Lower lobe of right lung (tissue), 2 donors: ENCODE results near the gene PRR5L. TPM values are rescaled to one million over a fixed set of nuclear protein-coding genes. Genes with fewer than 3 reads are reported as not detected.

ENCODE experiments used
- ATAC-seq, 2 donors: fragments of 200-7000 bp; cut with Tn5 transposase; one replicate each; pipeline ENCODE4 v1.9.1; 2020 to 2022; ENCODE audit warnings: mild to moderate bottlenecking in 2 of 2, moderate library complexity in 2 of 2
- DNase-seq: peaks from one replicate; pipeline ENCODE4 v3.0.0-alpha.2; 2020
- H3K27ac ChIP-seq: fragments of 200-600 bp; one replicate; pipeline ENCODE4 v1.8.0; 2022
- H3K27me3 ChIP-seq: fragments of 200-600 bp; one replicate; pipeline ENCODE4 v1.8.0; 2022; ENCODE audit warnings: low read depth
- H3K36me3 ChIP-seq: fragments of 200-600 bp; one replicate; pipeline ENCODE4 v1.8.0; 2022; ENCODE audit warnings: mild to moderate bottlenecking
- H3K4me1 ChIP-seq: fragments of 200-600 bp; one replicate; pipeline ENCODE4 v1.8.0; 2022
- H3K4me3 ChIP-seq: fragments of 200-600 bp; one replicate; pipeline ENCODE4 v1.8.0; 2022; ENCODE audit warnings: mild to moderate bottlenecking
- H3K9me3 ChIP-seq: fragments of 200-600 bp; one replicate; pipeline ENCODE4 v1.8.0; 2022
- intact Hi-C: fragments of 100-400 bp; cut with DNase I; formaldehyde crosslinking; loops from one replicate; pipeline ENCODE4 v1.11.0; 2022
- total RNA-seq: library from RNA; stranded (reverse); fragmentation: NEBNext Ultra II Directional; extraction: Animal tissue kit (Norgen Biotek cat#: 25700); gene quantifications from one replicate; pipeline ENCODE4 v1.2.1, GENCODE V29; 2021
- TF ChIP-seq, protein P1 (sequence below): fragments of 200-600 bp; IDR thresholded peaks from one replicate; pipeline ENCODE4 v1.8.0; 2022; ENCODE audit warnings: antibody characterized with exemption, mild to moderate bottlenecking
- donor health status: DM: no; HTN: yes; CAD: no; lungs with severe emphysema.

The PRR5L gene
- total RNA-seq, 1 donor from 2014 or later: 24.9 TPM

DNA sequence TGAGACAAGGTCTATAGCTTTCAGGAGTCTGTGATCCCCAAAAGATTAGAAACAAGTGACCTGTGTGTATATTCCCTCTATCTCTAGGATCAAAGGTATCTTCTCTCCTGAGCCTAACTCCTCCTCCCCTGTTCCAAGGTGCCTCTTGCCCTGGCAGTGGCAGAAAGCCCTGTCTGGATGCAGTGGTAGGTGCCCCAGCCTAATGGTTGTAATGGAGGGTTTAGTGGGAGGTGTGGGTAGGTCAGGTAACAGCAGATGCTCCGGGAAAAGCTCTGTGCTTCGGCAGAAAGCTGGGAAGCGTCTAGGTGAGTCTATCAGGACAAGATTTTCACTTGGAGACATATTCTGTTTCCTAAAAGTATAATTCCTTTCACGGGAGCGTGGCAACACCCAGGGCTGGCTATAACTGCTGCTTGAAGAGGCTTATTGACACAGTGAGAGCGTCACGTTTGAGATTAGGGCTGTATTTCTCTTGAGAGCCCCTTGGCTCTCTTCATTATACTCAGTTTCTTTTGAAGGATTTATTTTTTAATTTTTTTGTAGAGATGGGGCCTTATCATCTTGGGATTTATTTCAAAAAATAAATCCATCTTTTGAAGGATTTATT, 49.5 kb downstream of the PRR5L start:
- Histone ChIP-seq H3K4me3 (no peak overlapping the region), H3K36me3 (no peaks in the 10 kb centered on the region), H3K9me3 (no peaks in the 10 kb centered on the region), H3K27ac (no peak overlapping the region), H3K27me3 (peaks cover 5% of the 10 kb centered on the region), H3K4me1 (no peaks in the 10 kb centered on the region)
- DNase-seq: no peak
- peak in 1 of 2 donors; percentile 88 for ATAC-seq
- TF ChIP-seq, protein P1, sequence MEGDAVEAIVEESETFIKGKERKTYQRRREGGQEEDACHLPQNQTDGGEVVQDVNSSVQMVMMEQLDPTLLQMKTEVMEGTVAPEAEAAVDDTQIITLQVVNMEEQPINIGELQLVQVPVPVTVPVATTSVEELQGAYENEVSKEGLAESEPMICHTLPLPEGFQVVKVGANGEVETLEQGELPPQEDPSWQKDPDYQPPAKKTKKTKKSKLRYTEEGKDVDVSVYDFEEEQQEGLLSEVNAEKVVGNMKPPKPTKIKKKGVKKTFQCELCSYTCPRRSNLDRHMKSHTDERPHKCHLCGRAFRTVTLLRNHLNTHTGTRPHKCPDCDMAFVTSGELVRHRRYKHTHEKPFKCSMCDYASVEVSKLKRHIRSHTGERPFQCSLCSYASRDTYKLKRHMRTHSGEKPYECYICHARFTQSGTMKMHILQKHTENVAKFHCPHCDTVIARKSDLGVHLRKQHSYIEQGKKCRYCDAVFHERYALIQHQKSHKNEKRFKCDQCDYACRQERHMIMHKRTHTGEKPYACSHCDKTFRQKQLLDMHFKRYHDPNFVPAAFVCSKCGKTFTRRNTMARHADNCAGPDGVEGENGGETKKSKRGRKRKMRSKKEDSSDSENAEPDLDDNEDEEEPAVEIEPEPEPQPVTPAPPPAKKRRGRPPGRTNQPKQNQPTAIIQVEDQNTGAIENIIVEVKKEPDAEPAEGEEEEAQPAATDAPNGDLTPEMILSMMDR: no peak
- intact Hi-C loops: no loop called here

DNA sequence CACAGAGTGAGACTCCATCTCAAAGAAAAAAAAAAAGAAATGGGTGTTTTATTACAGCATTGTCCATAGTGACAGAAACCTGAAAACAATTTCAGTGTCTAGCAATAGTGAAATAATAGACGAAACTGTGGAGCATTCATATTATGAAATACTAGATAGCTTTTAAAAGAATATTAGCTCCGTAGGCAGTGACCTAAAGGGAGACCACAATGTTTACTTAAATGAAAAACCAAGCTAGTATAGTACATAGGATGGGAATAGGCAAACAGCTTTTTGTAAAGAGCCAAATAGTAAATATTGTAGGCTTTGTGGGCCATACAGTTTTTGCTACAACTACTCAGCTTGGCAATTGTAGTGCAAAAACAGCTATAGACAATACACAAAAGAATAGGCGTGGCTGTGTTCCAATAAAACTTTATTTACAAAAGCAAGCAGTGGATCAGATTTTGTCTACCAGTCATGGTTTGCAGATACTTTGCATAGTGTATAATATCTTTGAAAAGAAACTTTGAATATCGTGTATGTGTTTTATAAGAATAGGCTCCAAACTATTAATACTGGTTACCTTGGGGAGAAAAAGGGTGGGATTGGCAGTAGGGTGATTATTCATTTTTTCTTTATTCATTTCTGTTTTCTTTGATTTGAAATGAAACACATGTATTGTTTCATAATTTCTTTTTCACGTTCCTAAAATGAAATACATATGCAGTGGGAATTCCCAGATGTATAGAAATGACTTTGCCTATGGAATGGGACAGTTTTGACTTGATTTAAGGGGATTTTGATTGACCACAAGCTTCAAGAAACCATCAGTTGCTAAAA, 50.7 kb downstream of the PRR5L start:
- Histone ChIP-seq H3K9me3 (no peaks in the 10 kb centered on the region), H3K4me3 (no peak overlapping the region), H3K27me3 (no peaks in the 10 kb centered on the region), H3K27ac (no peak overlapping the region), H3K36me3 (no peaks in the 10 kb centered on the region), H3K4me1 (no peaks in the 10 kb centered on the region)
- TF ChIP-seq, protein P1: no peak
- DNase-seq: no peak
- no peak for ATAC-seq
- intact Hi-C loops: no loop called here

DNA sequence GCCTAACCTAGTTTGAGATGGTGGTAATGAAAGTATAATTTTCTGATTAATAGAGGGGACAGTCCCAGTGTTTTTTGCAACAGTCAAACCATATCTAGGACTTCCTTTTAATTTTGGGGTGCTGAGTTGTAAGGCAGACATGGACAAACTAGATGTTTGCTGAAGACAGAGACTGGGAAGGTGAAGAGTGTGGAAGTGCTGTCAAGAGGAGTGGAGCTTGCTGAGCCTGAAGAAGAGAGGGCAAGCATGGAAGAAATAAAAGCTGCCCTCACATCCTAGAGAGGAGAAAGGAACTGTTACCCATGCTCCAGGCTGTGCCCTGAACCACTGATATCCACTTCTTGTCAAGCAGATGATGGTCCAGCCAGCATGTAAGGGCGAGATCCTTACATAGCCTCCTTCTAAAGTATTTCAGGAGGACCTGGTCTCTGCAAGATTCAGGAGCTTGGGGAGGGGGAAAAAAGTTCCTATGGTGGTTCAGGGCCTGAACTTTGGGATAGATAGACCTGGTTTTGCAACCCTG, 51.4 kb downstream of the PRR5L start:
- no peak overlapping the region for H3K27ac ChIP-seq
- TF ChIP-seq, protein P1: no peak
- ATAC-seq: no peak
- no peaks in the 10 kb centered on the region for H3K4me1 ChIP-seq
- no peaks in the 10 kb centered on the region for H3K27me3 ChIP-seq
- no peak overlapping the region for H3K4me3 ChIP-seq
- no peak for DNase-seq
- H3K36me3 ChIP-seq: no peaks in the 10 kb centered on the region
- H3K9me3 ChIP-seq: no peaks in the 10 kb centered on the region
- intact Hi-C loops: no loop called here

DNA sequence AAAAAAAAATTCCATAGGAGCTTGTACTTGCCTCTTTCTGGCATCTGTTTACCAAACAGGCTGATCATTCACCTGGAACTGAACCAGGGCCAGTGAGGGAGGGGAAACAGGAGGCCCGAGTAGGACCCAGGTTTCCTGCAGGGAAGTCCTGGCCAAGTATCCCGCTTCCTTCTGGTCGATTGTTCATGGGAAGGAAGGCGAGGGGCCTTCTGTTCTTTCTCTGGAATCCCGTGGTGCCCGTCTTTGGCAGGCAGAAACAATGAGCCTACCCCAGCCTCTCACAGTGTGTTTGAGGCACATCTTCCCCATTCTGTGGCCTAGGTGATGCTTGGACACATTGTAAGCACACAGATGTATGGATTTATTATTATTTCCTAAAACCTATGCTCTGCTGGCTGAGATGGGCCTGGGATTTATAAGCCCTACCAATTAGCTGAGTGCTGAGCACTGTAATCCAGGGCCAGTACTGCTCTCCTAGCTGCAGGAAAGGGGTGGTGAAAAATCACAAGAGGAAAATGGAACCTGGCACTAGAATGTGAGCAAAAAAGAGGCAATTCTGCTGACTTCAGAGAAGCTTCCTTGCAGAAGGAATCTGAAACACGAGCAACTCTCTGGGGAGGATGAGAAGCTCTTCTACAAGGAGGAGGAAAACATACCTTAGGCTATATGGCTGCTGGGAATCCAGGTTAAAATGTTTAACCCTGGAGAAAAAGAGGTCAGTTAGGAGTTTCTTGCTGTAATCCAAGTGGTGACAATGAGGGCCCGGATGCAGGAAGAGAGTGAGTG, 53.5 kb downstream of the PRR5L start:
- H3K4me1 ChIP-seq: no peaks in the 10 kb centered on the region
- TF ChIP-seq, protein P1: no peak
- DNase-seq: no peak
- no peak for ATAC-seq
- H3K36me3 ChIP-seq: no peaks in the 10 kb centered on the region
- no peaks in the 10 kb centered on the region for H3K27me3 ChIP-seq
- no peak overlapping the region for H3K27ac ChIP-seq
- H3K9me3 ChIP-seq: no peaks in the 10 kb centered on the region
- H3K4me3 ChIP-seq: no peak overlapping the region
- intact Hi-C loops: no loop called here

DNA sequence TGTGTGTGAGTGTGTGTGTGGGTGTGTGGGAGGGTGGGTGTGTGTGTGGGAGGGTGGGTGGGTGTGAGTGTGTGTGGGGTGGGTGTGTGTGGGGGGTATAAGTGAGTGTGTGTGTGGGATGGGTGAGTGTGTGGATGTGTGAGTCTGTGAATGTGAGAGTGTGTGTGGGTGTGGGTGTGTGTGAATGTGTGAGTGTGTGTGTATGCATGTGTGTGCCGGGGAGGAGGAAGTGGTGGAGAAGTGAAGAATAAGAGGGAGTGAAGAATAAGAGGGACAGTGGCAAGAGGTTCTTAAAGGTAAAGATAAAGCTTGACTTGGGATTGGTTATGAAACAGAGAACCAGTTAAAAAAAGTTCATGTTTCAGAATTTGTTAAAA, 54.0 kb downstream of the PRR5L start:
- H3K36me3 ChIP-seq: no peaks in the 10 kb centered on the region
- peak in 1 of 2 donors; percentile 32 for ATAC-seq
- H3K9me3 ChIP-seq: no peaks in the 10 kb centered on the region
- TF ChIP-seq, protein P1: no peak
- H3K27ac ChIP-seq: no peak overlapping the region
- intact Hi-C loops: no loop called here
- no peak for DNase-seq
- no peaks in the 10 kb centered on the region for H3K27me3 ChIP-seq
- H3K4me3 ChIP-seq: no peak overlapping the region
- H3K4me1 ChIP-seq: no peaks in the 10 kb centered on the region
